ENCODE data around the gene PAIP1.
"Not testable (repeated sequence)": the region's sequence is repeated elsewhere in the genome, so short reads cannot be mapped to it uniquely, and the experiment has no call there.

PAIP1 gene

GRCh38 chr5:43570450-43571158, 13.7 kb upstream of the PAIP1 start:
- no peak for DNase-seq (ENCODE audit: low read depth)

DNA sequence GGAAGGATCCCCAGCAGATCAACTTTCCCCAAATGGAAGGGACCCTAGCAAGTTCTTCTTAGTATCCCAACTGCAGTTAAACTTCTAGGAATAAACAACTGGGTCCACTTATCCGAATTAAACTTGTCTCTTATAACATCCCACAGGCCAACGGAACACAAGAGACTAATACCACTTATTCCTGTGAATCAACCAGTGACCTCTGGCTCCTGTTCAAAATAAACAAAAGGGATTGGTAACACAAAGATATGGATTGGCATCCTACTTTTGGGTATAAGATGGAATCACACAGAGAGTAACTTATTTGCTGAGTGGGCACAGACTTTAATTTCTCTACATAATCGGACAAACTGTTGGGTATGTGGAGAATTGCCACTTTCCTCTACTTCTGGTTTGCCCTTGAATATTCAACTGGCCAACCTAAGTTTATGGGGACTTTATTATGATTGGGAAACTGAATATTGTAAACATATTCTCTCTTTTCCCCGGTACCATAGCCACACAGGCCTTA, 12.4 kb upstream of the PAIP1 start:
- DNase-seq (ENCODE audit: low read depth) = no peak

DNA sequence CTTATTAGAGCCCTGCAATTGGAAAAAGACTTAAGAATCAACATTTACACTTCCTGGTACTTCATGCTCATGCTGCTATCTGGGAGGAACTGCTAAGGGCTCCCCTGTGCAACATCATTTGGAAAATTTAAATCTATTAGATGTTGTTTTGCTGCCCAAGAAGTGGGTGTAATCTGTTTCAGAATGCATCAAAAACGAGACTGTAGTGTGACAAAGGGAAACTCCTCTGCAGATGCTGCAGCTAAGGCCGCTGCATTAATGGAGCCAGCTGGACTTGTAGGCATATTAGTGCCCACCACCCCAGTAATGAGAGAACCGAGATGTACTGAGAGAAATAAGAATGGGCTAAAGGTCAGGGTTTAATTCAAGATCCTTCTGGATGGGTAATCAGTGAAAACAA, 11.1 kb upstream of the PAIP1 start:
- no peak for DNase-seq (ENCODE audit: low read depth)

- no peak for DNase-seq (ENCODE audit: low read depth)
Observed at GRCh38 chr5:43565043-43565442, 8.2 kb upstream of the PAIP1 start.

- DNase-seq (ENCODE audit: low read depth) = no peak
Observed at GRCh38 chr5:43564289-43564850, 7.5 kb upstream of the PAIP1 start.

GRCh38 chr5:43563321-43563720, 6.4 kb upstream of the PAIP1 start:
- peak; percentile 16 for DNase-seq (ENCODE audit: low read depth)

DNA sequence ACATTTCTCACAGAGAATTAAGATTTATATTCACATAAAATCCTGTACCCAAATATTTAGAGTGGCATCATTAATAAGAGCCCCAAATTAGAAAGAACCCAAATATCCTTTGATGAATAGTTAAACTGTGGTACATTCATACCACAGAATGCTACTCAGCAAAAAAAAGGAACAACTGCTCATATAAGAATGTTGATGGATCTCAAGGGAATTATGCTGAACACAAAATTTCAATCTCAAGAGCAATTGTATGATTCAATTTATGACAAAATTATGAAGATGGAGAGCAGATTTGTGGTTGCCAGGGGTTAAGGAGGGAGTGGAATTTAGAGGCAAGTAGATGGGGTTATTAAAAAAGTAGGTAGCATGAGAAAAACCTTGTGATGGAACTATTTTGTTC, 4.5 kb upstream of the PAIP1 start:
- no peak for DNase-seq (ENCODE audit: low read depth)

- DNase-seq (ENCODE audit: low read depth) = peak; percentile 66
Observed at GRCh38 chr5:43560128-43560527, 3.3 kb upstream of the PAIP1 start.

- DNase-seq (ENCODE audit: low read depth) = not testable (repeated sequence)
Observed at GRCh38 chr5:43556607-43556856, 345 bp downstream of the PAIP1 start.

- DNase-seq (ENCODE audit: low read depth) = peak; percentile 19
Observed at GRCh38 chr5:43555895-43556606, 826 bp downstream of the PAIP1 start.

GRCh38 chr5:43554497-43554896, 2.4 kb downstream of the PAIP1 start:
- no peak for DNase-seq (ENCODE audit: low read depth)

- DNase-seq (ENCODE audit: low read depth) = no peak
Observed at GRCh38 chr5:43553381-43553780, 3.5 kb downstream of the PAIP1 start.

DNA sequence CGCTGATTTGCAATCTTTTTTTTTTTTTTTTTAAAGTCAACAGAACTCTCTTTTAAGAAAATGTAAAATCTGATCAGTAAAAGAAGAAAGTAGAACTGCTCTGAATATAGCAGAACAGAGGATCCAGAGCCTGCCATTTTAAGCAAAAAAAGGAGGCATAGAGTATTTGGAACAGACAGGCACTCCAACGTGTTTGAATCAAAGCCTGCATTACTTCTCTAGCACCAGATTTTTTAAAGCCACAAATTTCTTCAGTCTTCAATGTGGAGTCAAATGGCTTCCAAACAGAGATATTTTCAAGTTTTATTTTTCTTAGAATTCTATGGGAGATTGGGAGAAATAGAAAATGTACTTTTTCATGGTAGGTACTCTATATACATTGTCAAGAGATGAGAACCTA, 5.1 kb downstream of the PAIP1 start:
- DNase-seq (ENCODE audit: low read depth) = no peak

GRCh38 chr5:43549272-43549671, 7.6 kb downstream of the PAIP1 start:
- DNase-seq (ENCODE audit: low read depth) = not testable (repeated sequence)

- no peak for DNase-seq (ENCODE audit: low read depth)
Observed at GRCh38 chr5:43548358-43548757, 8.5 kb downstream of the PAIP1 start.

GRCh38 chr5:43547532-43547931, 9.3 kb downstream of the PAIP1 start:
- DNase-seq (ENCODE audit: low read depth) = no peak

- DNase-seq (ENCODE audit: low read depth) = no peak
Observed at GRCh38 chr5:43543434-43543833, 13.4 kb downstream of the PAIP1 start.

- DNase-seq (ENCODE audit: low read depth) = no peak
Observed at GRCh38 chr5:43540746-43541145, 16.1 kb downstream of the PAIP1 start.

DNA sequence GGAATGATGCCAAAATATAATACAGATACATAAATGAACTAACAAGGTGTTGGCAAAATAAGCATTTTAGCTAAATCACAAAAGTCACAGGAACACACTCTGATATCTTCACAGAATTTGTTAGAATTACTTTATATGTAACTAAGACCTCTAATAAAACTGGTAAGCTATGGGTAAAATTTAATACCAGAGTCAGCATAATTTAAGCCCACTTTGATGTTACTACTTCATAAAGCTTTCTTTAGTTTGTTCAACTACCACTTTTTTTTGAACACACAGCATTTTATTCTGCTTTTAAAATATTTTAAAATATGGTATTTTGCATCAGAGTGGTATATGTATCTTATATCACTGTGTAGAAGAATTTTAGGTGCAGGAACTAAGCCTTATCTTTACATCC, 19.9 kb downstream of the PAIP1 start:
- no peak for DNase-seq (ENCODE audit: low read depth)

GRCh38 chr5:43533646-43534045, 23.2 kb downstream of the PAIP1 start:
- DNase-seq (ENCODE audit: low read depth) = no peak

GRCh38 chr5:43530648-43531047, 26.2 kb downstream of the PAIP1 start:
- DNase-seq (ENCODE audit: low read depth) = no peak

- DNase-seq (ENCODE audit: low read depth) = peak; percentile 59
Observed at GRCh38 chr5:43523662-43524072, 33.2 kb downstream of the PAIP1 start.

DNA sequence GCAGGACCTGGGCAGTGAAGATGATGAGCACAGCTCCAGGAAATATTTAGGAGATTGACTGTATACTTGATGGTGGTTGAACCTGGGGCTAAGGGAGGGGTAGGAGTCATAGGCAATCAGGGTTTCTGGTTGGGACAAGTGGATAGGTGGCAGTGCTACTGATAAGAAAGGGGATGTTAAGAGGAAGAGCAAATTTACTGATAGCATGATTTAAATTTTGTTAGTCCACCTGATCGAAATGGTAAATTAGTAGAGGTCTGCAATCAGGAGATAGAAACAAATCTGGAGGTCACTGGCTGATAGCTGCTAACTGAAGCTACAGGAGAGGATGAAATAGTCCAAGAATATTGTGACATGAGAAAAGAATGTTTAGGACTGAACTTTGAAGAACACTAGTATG, 36.3 kb downstream of the PAIP1 start:
- no peak for DNase-seq (ENCODE audit: low read depth)

GRCh38 chr5:43515678-43516048, 41.2 kb downstream of the PAIP1 start:
- DNase-seq (ENCODE audit: low read depth) = no peak
